Body of pancreas (tissue), 4 donors: ENCODE results near the gene CD109. TPM values are rescaled to one million over a fixed set of nuclear protein-coding genes. Genes with fewer than 3 reads are reported as not detected.

Experiments used
- ATAC-seq: fragments of 150-250 bp; one replicate; pipeline ENCODE4 v1.9.1; 2016
- DNase-seq, 4 donors: peaks; one replicate each; pipeline ENCODE4 v3.0.0-alpha.2; 2019
- H3K27ac ChIP-seq, 4 donors: fragments of 200-600 bp; sonication (generic); 1 replicate in 3 of 4; 2 replicates in 1 of 4; pipeline versions ENCODE4 v1.5.1 to v1.6.1; 2016 to 2019; ENCODE audit warnings: mild to moderate bottlenecking in 1 of 4, mixed read lengths in 1 of 4, moderate library complexity in 1 of 4
- H3K27me3 ChIP-seq, 2 donors: fragments of 200-600 bp; sonication (generic); one replicate each; pipeline ENCODE4 v1.6.0; 2016; ENCODE audit warnings: mild to moderate bottlenecking in 1 of 2
- H3K36me3 ChIP-seq, 2 donors: fragments of 200-600 bp; sonication (generic); replicated peaks in 1 of 2; 2 replicates each; pipeline ENCODE4 v1.5.1; 2016; ENCODE audit warnings: low read depth in 2 of 2; ENCODE audit not compliant: insufficient read depth in 1 of 2
- H3K4me1 ChIP-seq: fragments of 200-600 bp; sonication (generic); one replicate; pipeline ENCODE4 v1.6.0; 2016
- H3K4me3 ChIP-seq, 2 donors: fragments of 200-600 bp; sonication (generic); 1 replicate in 1 of 2; 2 replicates in 1 of 2; pipeline ENCODE4 v1.5.1; 2016 to 2019
- H3K9me3 ChIP-seq, 3 donors: fragments of 200-600 bp; sonication (generic); 1 replicate in 2 of 3; 2 replicates in 1 of 3; pipeline ENCODE4 v1.5.1; 2016
- CTCF ChIP-seq, 7 experiments: fragments of 450-650 bp in 4 of 7; fragments of 200-600 bp in 3 of 7; sonication (generic) in 3 of 7; IDR thresholded peaks; one replicate each; pipeline ENCODE4 v1.5.1; 2016 to 2019; ENCODE audit warnings: antibody characterized with exemption in 7 of 7
- POLR2A ChIP-seq, 3 donors: fragments of 450-650 bp; IDR thresholded peaks; one replicate each; pipeline ENCODE4 v1.6.1; 2016; ENCODE audit warnings: antibody characterized with exemption in 3 of 3, mild to moderate bottlenecking in 2 of 3
- WGBS, 2 donors: methylation state at CpG; one replicate each; pipeline ENCODE4 v1.1.5; 2017; 5-methylcytosine and 5-hydroxymethylcytosine counted together
- intact Hi-C: fragments of 100-400 bp; cut with DNase I; formaldehyde crosslinking; loops from one replicate; pipeline ENCODE4 v1.15.1; 2023
- total RNA-seq, 2 donors: library from RNA; depleted of rRNA; stranded (reverse); fragments of >200 nt; gene quantifications; one replicate each; pipeline ENCODE4 v1.1.0, GENCODE V29; 2016

CD109 gene
- total RNA-seq, 2 donors from 2014 or later: 2.6 to 30.7 TPM

GRCh38 chr6:73699676-73700459 is 3.9 kb downstream of the CD109 start:
- intact Hi-C loops: no loop called here
- DNase-seq (no peak), ATAC-seq (no peak)
- no peaks in the 10 kb centered on the region for H3K36me3 ChIP-seq
- H3K4me1 ChIP-seq: peaks cover 9% of the 10 kb centered on the region
- TF ChIP-seq POLR2A (IDR thresholded peaks at IDR 0.05): no peak
- TF ChIP-seq CTCF (IDR thresholded peaks at IDR 0.05): no peak
- no peak overlapping the region for H3K27ac ChIP-seq
- 77 to 81% methylated on average over 4 of the region's 4 CpGs for WGBS, 2 donors
- H3K4me3 ChIP-seq: no peak overlapping the region
- no peaks in the 10 kb centered on the region for H3K27me3 ChIP-seq
- no peaks in the 10 kb centered on the region for H3K9me3 ChIP-seq

GRCh38 chr6:73702444-73702843 is 6.4 kb downstream of the CD109 start:
- H3K27ac ChIP-seq: no peak overlapping the region
- H3K4me1 ChIP-seq: no peaks in the 10 kb centered on the region
- no peaks in the 10 kb centered on the region for H3K27me3 ChIP-seq
- no peaks in the 10 kb centered on the region for H3K36me3 ChIP-seq
- intact Hi-C loops: no loop called here
- no peak overlapping the region for H3K4me3 ChIP-seq
- H3K9me3 ChIP-seq: no peaks in the 10 kb centered on the region
- WGBS, 2 donors: 62 to 75% methylated on average over 2 of the region's 2 CpGs
- ATAC-seq (no peak), DNase-seq (no peak)
- TF ChIP-seq CTCF (IDR thresholded peaks at IDR 0.05) (no peak), POLR2A (IDR thresholded peaks at IDR 0.05) (no peak)

GRCh38 chr6:73703466-73703865 is 7.5 kb downstream of the CD109 start:
- H3K27me3 ChIP-seq: no peaks in the 10 kb centered on the region
- no peak for ATAC-seq
- H3K4me1 ChIP-seq: no peaks in the 10 kb centered on the region
- WGBS, 2 donors: 24 to 36% methylated on average over 1 of the region's 1 CpG
- no peaks in the 10 kb centered on the region for H3K36me3 ChIP-seq
- TF ChIP-seq POLR2A (IDR thresholded peaks at IDR 0.05): no peak
- TF ChIP-seq CTCF (IDR thresholded peaks at IDR 0.05): no peak
- no peaks in the 10 kb centered on the region for H3K9me3 ChIP-seq
- intact Hi-C loops: no loop called here
- no peak for DNase-seq
- H3K27ac ChIP-seq: no peak overlapping the region
- H3K4me3 ChIP-seq: no peak overlapping the region

GRCh38 chr6:73704260-73704659 is 8.3 kb downstream of the CD109 start:
- TF ChIP-seq POLR2A (IDR thresholded peaks at IDR 0.05) (no peak), CTCF (IDR thresholded peaks at IDR 0.05) (no peak)
- 77 to 80% methylated on average over 8 of the region's 8 CpGs for WGBS, 2 donors
- ATAC-seq: no peak
- Histone ChIP-seq H3K36me3 (no peaks in the 10 kb centered on the region), H3K27me3 (no peaks in the 10 kb centered on the region), H3K4me3 (no peak overlapping the region), H3K27ac (no peak overlapping the region), H3K9me3 (no peaks in the 10 kb centered on the region), H3K4me1 (no peaks in the 10 kb centered on the region)
- intact Hi-C loops: no loop called here
- no peak for DNase-seq

GRCh38 chr6:73704798-73705197 is 8.8 kb downstream of the CD109 start:
- ATAC-seq (no peak), DNase-seq (no peak)
- no peak overlapping the region for H3K27ac ChIP-seq
- H3K36me3 ChIP-seq: no peaks in the 10 kb centered on the region
- TF ChIP-seq CTCF (IDR thresholded peaks at IDR 0.05) (no peak), POLR2A (IDR thresholded peaks at IDR 0.05) (no peak)
- WGBS, 2 donors: 82 to 84% methylated on average over 4 of the region's 4 CpGs
- no peaks in the 10 kb centered on the region for H3K9me3 ChIP-seq
- no peak overlapping the region for H3K4me3 ChIP-seq
- H3K27me3 ChIP-seq: no peaks in the 10 kb centered on the region
- intact Hi-C loops: no loop called here
- no peaks in the 10 kb centered on the region for H3K4me1 ChIP-seq
